HepG2 (cell line): Measurements from ENCODE around the gene HNRNPA1. TPM values are rescaled to one million over a fixed set of nuclear protein-coding genes. Genes with fewer than 3 reads are reported as not detected.
A peak's percentile ranks its signal among the peaks of the same experiment; 100 is the strongest.

Experiments
- ADNP ChIP-seq: sonication (generic); formaldehyde crosslinking; IDR thresholded peaks from 2 replicates; pipeline ENCODE4 v1.4.0; 2020; ENCODE audit warnings: missing genetic modification reagents
- CAMTA2 ChIP-seq: sonication (generic); formaldehyde crosslinking; IDR thresholded peaks from 2 replicates; pipeline ENCODE4 v1.4.0; 2020; ENCODE audit warnings: mild to moderate bottlenecking, missing genetic modification reagents, borderline replicate concordance
- DPF2 ChIP-seq: sonication (generic); formaldehyde crosslinking; IDR thresholded peaks from 2 replicates; pipeline ENCODE4 v1.4.0; 2020; ENCODE audit warnings: mild to moderate bottlenecking, low read depth, missing genetic modification reagents, borderline replicate concordance
- GABPA ChIP-seq, 2 experiments: IDR thresholded peaks; 2 replicates each; pipeline ENCODE4 v1.6.1; 2011 to 2016; ENCODE audit warnings: low read depth in 2 of 2, low read length in 1 of 2, missing biosample characterization in 1 of 2, missing genetic modification characterization in 1 of 2
- MED13 ChIP-seq: sonication (generic); formaldehyde crosslinking; IDR thresholded peaks from 2 replicates; pipeline ENCODE4 v1.5.0; 2020; ENCODE audit warnings: missing genetic modification reagents
- SMARCC2 ChIP-seq: fragments of 450-650 bp; IDR thresholded peaks from 2 replicates; pipeline ENCODE4 v1.6.1; 2017; ENCODE audit warnings: antibody characterized with exemption, mild to moderate bottlenecking
- TAF15 ChIP-seq: fragments of 200-400 bp; formaldehyde crosslinking; IDR thresholded peaks from one replicate; pipeline ENCODE4 v1.6.1; 2018; ENCODE audit warnings: mild to moderate bottlenecking, low read depth, low read length; ENCODE audit not compliant: poor library complexity, severe bottlenecking
- ZNF354B ChIP-seq: sonication (generic); formaldehyde crosslinking; IDR thresholded peaks from 2 replicates; pipeline ENCODE4 v1.8.0; 2022; ENCODE audit warnings: mild to moderate bottlenecking, missing genetic modification reagents
- ZNF430 ChIP-seq: sonication (generic); formaldehyde crosslinking; IDR thresholded peaks from 2 replicates; pipeline ENCODE4 v1.9.0; 2021; ENCODE audit warnings: mild to moderate bottlenecking, missing genetic modification reagents
- ZNF672 ChIP-seq: sonication (generic); formaldehyde crosslinking; IDR thresholded peaks from 2 replicates; pipeline ENCODE4 v1.8.1; 2022; ENCODE audit warnings: missing genetic modification reagents
- polyA plus RNA-seq, 8 experiments: library from polyadenylated mRNA; depleted of rRNA in 3 of 8; stranded (reverse) in 7 of 8; unstranded in 1 of 8; fragments of >200 nt; fragmentation: Illumina TruSeq in 4 of 8; extraction: Trizol in 4 of 8; gene quantifications; 2 replicates each; pipeline versions ENCODE4 v1.2.1 to v1.2.3, GENCODE V29; 2011 to 2016; ENCODE audit warnings: low read depth in 4 of 8, missing spikeins in 1 of 8, mixed read lengths in 1 of 8; ENCODE audit not compliant: insufficient read depth in 1 of 8
- total RNA-seq, 5 experiments: library from RNA; depleted of rRNA; stranded (reverse); fragments of >200 nt; fragmentation: Illumina TruSeq; extraction: Trizol; gene quantifications; 2 replicates each; pipeline ENCODE4 v1.2.3, GENCODE V29; 2016; ENCODE audit warnings: low read depth in 1 of 5
- TF ChIP-seq, protein P1 (sequence below): sonication (generic); formaldehyde crosslinking; IDR thresholded peaks from 2 replicates; pipeline ENCODE4 v1.4.0; 2020; ENCODE audit warnings: mild to moderate bottlenecking, missing genetic modification reagents, borderline replicate concordance
- TF ChIP-seq, protein P2 (sequence below): sonication (generic); formaldehyde crosslinking; IDR thresholded peaks from 2 replicates; pipeline ENCODE4 v1.4.0; 2020; ENCODE audit warnings: missing genetic modification reagents
- TF ChIP-seq, protein P3 (sequence below): sonication (generic); formaldehyde crosslinking; IDR thresholded peaks from 2 replicates; pipeline ENCODE4 v1.5.1; 2020; ENCODE audit warnings: missing genetic modification reagents, mild to moderate bottlenecking, borderline replicate concordance
- TF ChIP-seq, protein P4 (sequence below): sonication (generic); formaldehyde crosslinking; IDR thresholded peaks from 2 replicates; pipeline ENCODE4 v1.4.0; 2020; ENCODE audit warnings: missing genetic modification reagents
- TF ChIP-seq, protein P5 (sequence below): IDR thresholded peaks from 2 replicates; pipeline ENCODE4 v1.6.1; 2016; ENCODE audit warnings: control low read depth

HNRNPA1 gene
- total and polyA plus RNA-seq, 2 of the 13 experiments (the other 11 are each of a cell fraction or from before 2014, with no cell fraction given): 535 to 1,820 TPM

DNA sequence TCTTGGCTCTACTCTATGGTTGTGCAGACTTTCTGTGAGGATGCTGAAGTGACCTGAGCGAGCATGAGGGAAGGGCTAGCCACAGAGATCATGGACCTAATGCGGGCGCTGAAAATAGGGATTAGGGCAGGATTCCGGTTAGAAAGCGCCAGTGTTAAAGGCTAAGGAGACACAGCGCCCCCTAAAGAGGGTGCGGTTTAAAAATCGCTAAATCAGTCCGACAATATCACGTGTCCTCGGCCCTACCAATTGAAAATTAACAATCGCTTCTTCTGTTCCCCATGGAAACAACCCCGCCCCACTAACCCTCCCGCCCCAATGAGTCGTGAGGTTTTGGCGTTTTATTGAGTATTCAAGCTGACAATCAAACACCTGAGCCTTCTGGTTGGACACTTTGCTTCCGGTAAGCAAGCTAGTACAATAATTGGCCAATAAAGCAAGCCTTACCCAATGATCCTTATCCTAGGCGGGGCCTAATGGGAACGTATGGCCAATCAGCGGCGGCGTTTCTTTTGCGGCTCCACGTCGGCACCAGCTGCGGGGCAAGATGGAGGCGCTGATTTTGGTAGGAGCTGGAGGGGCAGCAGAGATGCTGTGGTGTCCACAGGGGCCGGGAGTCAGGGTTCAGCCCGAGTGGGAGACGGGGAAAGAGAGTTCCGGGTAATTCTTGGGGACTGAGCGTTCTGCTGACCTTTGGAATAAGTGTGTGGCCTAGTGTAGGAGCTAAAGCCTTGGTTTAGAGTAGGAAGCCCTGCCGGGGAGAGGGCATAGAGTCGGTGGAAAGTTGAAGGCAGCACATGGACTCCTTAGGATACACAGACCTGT, 44.3 kb downstream of the HNRNPA1 start, which contains the start of gene COPZ1 (continued):
- TF ChIP-seq, protein P1, sequence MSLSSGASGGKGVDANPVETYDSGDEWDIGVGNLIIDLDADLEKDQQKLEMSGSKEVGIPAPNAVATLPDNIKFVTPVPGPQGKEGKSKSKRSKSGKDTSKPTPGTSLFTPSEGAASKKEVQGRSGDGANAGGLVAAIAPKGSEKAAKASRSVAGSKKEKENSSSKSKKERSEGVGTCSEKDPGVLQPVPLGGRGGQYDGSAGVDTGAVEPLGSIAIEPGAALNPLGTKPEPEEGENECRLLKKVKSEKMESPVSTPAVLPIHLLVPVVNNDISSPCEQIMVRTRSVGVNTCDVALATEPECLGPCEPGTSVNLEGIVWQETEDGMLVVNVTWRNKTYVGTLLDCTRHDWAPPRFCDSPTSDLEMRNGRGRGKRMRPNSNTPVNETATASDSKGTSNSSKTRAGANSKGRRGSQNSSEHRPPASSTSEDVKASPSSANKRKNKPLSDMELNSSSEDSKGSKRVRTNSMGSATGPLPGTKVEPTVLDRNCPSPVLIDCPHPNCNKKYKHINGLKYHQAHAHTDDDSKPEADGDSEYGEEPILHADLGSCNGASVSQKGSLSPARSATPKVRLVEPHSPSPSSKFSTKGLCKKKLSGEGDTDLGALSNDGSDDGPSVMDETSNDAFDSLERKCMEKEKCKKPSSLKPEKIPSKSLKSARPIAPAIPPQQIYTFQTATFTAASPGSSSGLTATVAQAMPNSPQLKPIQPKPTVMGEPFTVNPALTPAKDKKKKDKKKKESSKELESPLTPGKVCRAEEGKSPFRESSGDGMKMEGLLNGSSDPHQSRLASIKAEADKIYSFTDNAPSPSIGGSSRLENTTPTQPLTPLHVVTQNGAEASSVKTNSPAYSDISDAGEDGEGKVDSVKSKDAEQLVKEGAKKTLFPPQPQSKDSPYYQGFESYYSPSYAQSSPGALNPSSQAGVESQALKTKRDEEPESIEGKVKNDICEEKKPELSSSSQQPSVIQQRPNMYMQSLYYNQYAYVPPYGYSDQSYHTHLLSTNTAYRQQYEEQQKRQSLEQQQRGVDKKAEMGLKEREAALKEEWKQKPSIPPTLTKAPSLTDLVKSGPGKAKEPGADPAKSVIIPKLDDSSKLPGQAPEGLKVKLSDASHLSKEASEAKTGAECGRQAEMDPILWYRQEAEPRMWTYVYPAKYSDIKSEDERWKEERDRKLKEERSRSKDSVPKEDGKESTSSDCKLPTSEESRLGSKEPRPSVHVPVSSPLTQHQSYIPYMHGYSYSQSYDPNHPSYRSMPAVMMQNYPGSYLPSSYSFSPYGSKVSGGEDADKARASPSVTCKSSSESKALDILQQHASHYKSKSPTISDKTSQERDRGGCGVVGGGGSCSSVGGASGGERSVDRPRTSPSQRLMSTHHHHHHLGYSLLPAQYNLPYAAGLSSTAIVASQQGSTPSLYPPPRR (CRISPR knock-in tag): no peak
- TF ChIP-seq ZNF430 (CRISPR knock-in tag) (no peak), TAF15 (no peak), CAMTA2 (CRISPR knock-in tag) (no peak), ZNF354B (CRISPR knock-in tag) (no peak), GABPA (IDR thresholded peaks at IDR 0.05; ENCODE audit: low read depth, low read length) (no peak), GABPA (CRISPR knock-in tag; IDR thresholded peaks at IDR 0.05; ENCODE audit: low read depth) (no peak), ADNP (no peak), MED13 (no peak), DPF2 (CRISPR knock-in tag) (no peak), ZNF672 (CRISPR knock-in tag) (no peak), SMARCC2 (no peak)
- TF ChIP-seq, protein P2, sequence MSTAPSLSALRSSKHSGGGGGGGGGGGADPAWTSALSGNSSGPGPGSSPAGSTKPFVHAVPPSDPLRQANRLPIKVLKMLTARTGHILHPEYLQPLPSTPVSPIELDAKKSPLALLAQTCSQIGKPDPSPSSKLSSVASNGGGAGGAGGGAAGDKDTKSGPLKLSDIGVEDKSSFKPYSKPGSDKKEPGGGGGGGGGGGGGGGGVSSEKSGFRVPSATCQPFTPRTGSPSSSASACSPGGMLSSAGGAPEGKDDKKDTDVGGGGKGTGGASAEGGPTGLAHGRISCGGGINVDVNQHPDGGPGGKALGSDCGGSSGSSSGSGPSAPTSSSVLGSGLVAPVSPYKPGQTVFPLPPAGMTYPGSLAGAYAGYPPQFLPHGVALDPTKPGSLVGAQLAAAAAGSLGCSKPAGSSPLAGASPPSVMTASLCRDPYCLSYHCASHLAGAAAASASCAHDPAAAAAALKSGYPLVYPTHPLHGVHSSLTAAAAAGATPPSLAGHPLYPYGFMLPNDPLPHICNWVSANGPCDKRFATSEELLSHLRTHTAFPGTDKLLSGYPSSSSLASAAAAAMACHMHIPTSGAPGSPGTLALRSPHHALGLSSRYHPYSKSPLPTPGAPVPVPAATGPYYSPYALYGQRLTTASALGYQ (CRISPR knock-in tag): no peak
- TF ChIP-seq, protein P3, sequence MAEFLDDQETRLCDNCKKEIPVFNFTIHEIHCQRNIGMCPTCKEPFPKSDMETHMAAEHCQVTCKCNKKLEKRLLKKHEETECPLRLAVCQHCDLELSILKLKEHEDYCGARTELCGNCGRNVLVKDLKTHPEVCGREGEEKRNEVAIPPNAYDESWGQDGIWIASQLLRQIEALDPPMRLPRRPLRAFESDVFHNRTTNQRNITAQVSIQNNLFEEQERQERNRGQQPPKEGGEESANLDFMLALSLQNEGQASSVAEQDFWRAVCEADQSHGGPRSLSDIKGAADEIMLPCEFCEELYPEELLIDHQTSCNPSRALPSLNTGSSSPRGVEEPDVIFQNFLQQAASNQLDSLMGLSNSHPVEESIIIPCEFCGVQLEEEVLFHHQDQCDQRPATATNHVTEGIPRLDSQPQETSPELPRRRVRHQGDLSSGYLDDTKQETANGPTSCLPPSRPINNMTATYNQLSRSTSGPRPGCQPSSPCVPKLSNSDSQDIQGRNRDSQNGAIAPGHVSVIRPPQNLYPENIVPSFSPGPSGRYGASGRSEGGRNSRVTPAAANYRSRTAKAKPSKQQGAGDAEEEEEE (CRISPR knock-in tag): no peak
- TF ChIP-seq, protein P4, sequence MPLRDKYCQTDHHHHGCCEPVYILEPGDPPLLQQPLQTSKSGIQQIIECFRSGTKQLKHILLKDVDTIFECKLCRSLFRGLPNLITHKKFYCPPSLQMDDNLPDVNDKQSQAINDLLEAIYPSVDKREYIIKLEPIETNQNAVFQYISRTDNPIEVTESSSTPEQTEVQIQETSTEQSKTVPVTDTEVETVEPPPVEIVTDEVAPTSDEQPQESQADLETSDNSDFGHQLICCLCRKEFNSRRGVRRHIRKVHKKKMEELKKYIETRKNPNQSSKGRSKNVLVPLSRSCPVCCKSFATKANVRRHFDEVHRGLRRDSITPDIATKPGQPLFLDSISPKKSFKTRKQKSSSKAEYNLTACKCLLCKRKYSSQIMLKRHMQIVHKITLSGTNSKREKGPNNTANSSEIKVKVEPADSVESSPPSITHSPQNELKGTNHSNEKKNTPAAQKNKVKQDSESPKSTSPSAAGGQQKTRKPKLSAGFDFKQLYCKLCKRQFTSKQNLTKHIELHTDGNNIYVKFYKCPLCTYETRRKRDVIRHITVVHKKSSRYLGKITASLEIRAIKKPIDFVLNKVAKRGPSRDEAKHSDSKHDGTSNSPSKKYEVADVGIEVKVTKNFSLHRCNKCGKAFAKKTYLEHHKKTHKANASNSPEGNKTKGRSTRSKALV (CRISPR knock-in tag): no peak
- TF ChIP-seq, protein P5, sequence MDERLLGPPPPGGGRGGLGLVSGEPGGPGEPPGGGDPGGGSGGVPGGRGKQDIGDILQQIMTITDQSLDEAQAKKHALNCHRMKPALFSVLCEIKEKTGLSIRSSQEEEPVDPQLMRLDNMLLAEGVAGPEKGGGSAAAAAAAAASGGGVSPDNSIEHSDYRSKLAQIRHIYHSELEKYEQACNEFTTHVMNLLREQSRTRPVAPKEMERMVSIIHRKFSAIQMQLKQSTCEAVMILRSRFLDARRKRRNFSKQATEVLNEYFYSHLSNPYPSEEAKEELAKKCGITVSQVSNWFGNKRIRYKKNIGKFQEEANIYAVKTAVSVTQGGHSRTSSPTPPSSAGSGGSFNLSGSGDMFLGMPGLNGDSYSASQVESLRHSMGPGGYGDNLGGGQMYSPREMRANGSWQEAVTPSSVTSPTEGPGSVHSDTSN: peak; percentile 90
